Activated CD4-positive, alpha-beta T cell treated with anti-CD3 and anti-CD28 coated beads, Interleukin-2, amount 10 ng/mL, durations not matched to agents 24 days and 14 days (primary cell): ENCODE data around the gene EFCAB13. TPM values are rescaled to one million over a fixed set of nuclear protein-coding genes. Genes with fewer than 3 reads are reported as not detected.

ENCODE experiments used
- DNase-seq: peaks from one replicate; pipeline ENCODE4 v3.0.0; 2022
- H3K27ac Mint-ChIP-seq: one replicate; pipeline ENCODE4 v1.8.0; 2022; ENCODE audit warnings: mild to moderate bottlenecking, mixed read lengths
- H3K27me3 Mint-ChIP-seq: one replicate; pipeline ENCODE4 v1.8.0; 2022; ENCODE audit warnings: mixed read lengths
- H3K36me3 Mint-ChIP-seq: one replicate; pipeline ENCODE4 v1.8.0; 2022; ENCODE audit warnings: low read depth, mild to moderate bottlenecking, mixed read lengths
- H3K4me1 Mint-ChIP-seq: one replicate; pipeline ENCODE4 v1.8.0; 2021; ENCODE audit warnings: mixed read lengths
- H3K4me3 Mint-ChIP-seq: one replicate; pipeline ENCODE4 v1.8.0; 2022; ENCODE audit warnings: mild to moderate bottlenecking, moderate library complexity, mixed read lengths
- H3K9me3 Mint-ChIP-seq: one replicate; pipeline ENCODE4 v1.8.0; 2021; ENCODE audit warnings: mixed read lengths
- intact Hi-C: fragments of 100-400 bp; cut with micrococcal nuclease; formaldehyde crosslinking; loops from one replicate; pipeline ENCODE4 v1.15.1; 2023
- total RNA-seq: library from RNA; stranded (reverse); gene quantifications from 2 replicates; pipeline ENCODE4 v1.2.3, GENCODE V29; 2022

The EFCAB13 gene
- total RNA-seq, 1 donor from 2014 or later = 1.1 TPM

GRCh38 chr17:47286198-47286914 is 37.4 kb upstream of the EFCAB13 start:
- H3K9me3 Mint-ChIP-seq = no peaks in the 10 kb centered on the region
- H3K27ac Mint-ChIP-seq = no peak overlapping the region
- intact Hi-C loops = no loop called here
- H3K4me1 Mint-ChIP-seq = peaks cover 3% of the 10 kb centered on the region
- no peak for DNase-seq
- no peaks in the 10 kb centered on the region for H3K36me3 Mint-ChIP-seq
- peaks cover 13% of the 10 kb centered on the region for H3K27me3 Mint-ChIP-seq
- H3K4me3 Mint-ChIP-seq = no peak overlapping the region

GRCh38 chr17:47287068-47287467 is 36.7 kb upstream of the EFCAB13 start:
- no peaks in the 10 kb centered on the region for H3K36me3 Mint-ChIP-seq
- no peak overlapping the region for H3K4me3 Mint-ChIP-seq
- no peaks in the 10 kb centered on the region for H3K9me3 Mint-ChIP-seq
- intact Hi-C loops = no loop called here
- H3K27me3 Mint-ChIP-seq = peaks cover 14% of the 10 kb centered on the region
- no peak for DNase-seq
- H3K4me1 Mint-ChIP-seq = peaks cover 3% of the 10 kb centered on the region
- no peak overlapping the region for H3K27ac Mint-ChIP-seq

- H3K9me3 Mint-ChIP-seq = no peaks in the 10 kb centered on the region
- peaks cover 14% of the 10 kb centered on the region for H3K27me3 Mint-ChIP-seq
- intact Hi-C loops = no loop called here
- H3K4me1 Mint-ChIP-seq = peaks cover 3% of the 10 kb centered on the region
- no peaks in the 10 kb centered on the region for H3K36me3 Mint-ChIP-seq
- H3K27ac Mint-ChIP-seq = no peak overlapping the region
- H3K4me3 Mint-ChIP-seq = no peak overlapping the region
- no peak for DNase-seq
These were observed 36.1 kb upstream of the EFCAB13 start for GRCh38 chr17:47287639-47288038.

GRCh38 chr17:47288531-47289116 is 35.1 kb upstream of the EFCAB13 start:
- intact Hi-C loops = no loop called here
- H3K27me3 Mint-ChIP-seq = peaks cover 11% of the 10 kb centered on the region
- no peak overlapping the region for H3K4me3 Mint-ChIP-seq
- H3K9me3 Mint-ChIP-seq = no peaks in the 10 kb centered on the region
- no peaks in the 10 kb centered on the region for H3K36me3 Mint-ChIP-seq
- DNase-seq = no peak
- H3K27ac Mint-ChIP-seq = no peak overlapping the region
- H3K4me1 Mint-ChIP-seq = peaks cover 3% of the 10 kb centered on the region

GRCh38 chr17:47289302-47289701 is 34.5 kb upstream of the EFCAB13 start:
- Mint-ChIP-seq H3K27ac (no peak overlapping the region), H3K4me3 (no peak overlapping the region), H3K9me3 (no peaks in the 10 kb centered on the region), H3K36me3 (no peaks in the 10 kb centered on the region), H3K27me3 (peaks cover 9% of the 10 kb centered on the region), H3K4me1 (peaks cover 3% of the 10 kb centered on the region)
- intact Hi-C loops = no loop called here
- no peak for DNase-seq

GRCh38 chr17:47290870-47291241 is 32.9 kb upstream of the EFCAB13 start:
- no peak overlapping the region for H3K27ac Mint-ChIP-seq
- H3K9me3 Mint-ChIP-seq = no peaks in the 10 kb centered on the region
- no peak for DNase-seq
- H3K36me3 Mint-ChIP-seq = no peaks in the 10 kb centered on the region
- no peak overlapping the region for H3K4me3 Mint-ChIP-seq
- peaks cover 3% of the 10 kb centered on the region for H3K4me1 Mint-ChIP-seq
- H3K27me3 Mint-ChIP-seq = peaks cover 7% of the 10 kb centered on the region
- intact Hi-C loops = no loop called here

- no peaks in the 10 kb centered on the region for H3K36me3 Mint-ChIP-seq
- peaks cover 7% of the 10 kb centered on the region for H3K27me3 Mint-ChIP-seq
- no peak overlapping the region for H3K27ac Mint-ChIP-seq
- DNase-seq = no peak
- H3K4me1 Mint-ChIP-seq = no peaks in the 10 kb centered on the region
- H3K4me3 Mint-ChIP-seq = no peak overlapping the region
- H3K9me3 Mint-ChIP-seq = no peaks in the 10 kb centered on the region
- intact Hi-C loops = no loop called here
These were observed 32.4 kb upstream of the EFCAB13 start for GRCh38 chr17:47291242-47291873.

- H3K9me3 Mint-ChIP-seq = no peaks in the 10 kb centered on the region
- no peak for DNase-seq
- H3K36me3 Mint-ChIP-seq = no peaks in the 10 kb centered on the region
- H3K4me3 Mint-ChIP-seq = no peak overlapping the region
- no peaks in the 10 kb centered on the region for H3K4me1 Mint-ChIP-seq
- no peak overlapping the region for H3K27ac Mint-ChIP-seq
- H3K27me3 Mint-ChIP-seq = peaks cover 7% of the 10 kb centered on the region
- intact Hi-C loops = no loop called here
These were observed 31.5 kb upstream of the EFCAB13 start for GRCh38 chr17:47292206-47292605.

- Mint-ChIP-seq H3K4me3 (no peak overlapping the region), H3K36me3 (no peaks in the 10 kb centered on the region), H3K27me3 (peaks cover 7% of the 10 kb centered on the region), H3K4me1 (no peaks in the 10 kb centered on the region), H3K27ac (no peak overlapping the region), H3K9me3 (no peaks in the 10 kb centered on the region)
- intact Hi-C loops = no loop called here
- DNase-seq = no peak
These were observed 28.5 kb upstream of the EFCAB13 start for GRCh38 chr17:47295037-47295873.

- no peaks in the 10 kb centered on the region for H3K4me1 Mint-ChIP-seq
- intact Hi-C loops = no loop called here
- no peaks in the 10 kb centered on the region for H3K36me3 Mint-ChIP-seq
- H3K27ac Mint-ChIP-seq = no peak overlapping the region
- H3K4me3 Mint-ChIP-seq = no peak overlapping the region
- no peaks in the 10 kb centered on the region for H3K9me3 Mint-ChIP-seq
- H3K27me3 Mint-ChIP-seq = peaks cover 6% of the 10 kb centered on the region
- no peak for DNase-seq
These were observed 27.9 kb upstream of the EFCAB13 start for GRCh38 chr17:47295874-47296255.

GRCh38 chr17:47297661-47298400 is 25.9 kb upstream of the EFCAB13 start:
- no peak overlapping the region for H3K4me3 Mint-ChIP-seq
- H3K27me3 Mint-ChIP-seq = peaks cover 7% of the 10 kb centered on the region
- H3K27ac Mint-ChIP-seq = no peak overlapping the region
- H3K4me1 Mint-ChIP-seq = peaks cover 4% of the 10 kb centered on the region
- H3K9me3 Mint-ChIP-seq = no peaks in the 10 kb centered on the region
- DNase-seq = no peak
- H3K36me3 Mint-ChIP-seq = no peaks in the 10 kb centered on the region
- intact Hi-C loops = no loop called here

GRCh38 chr17:47298712-47299111 is 25.0 kb upstream of the EFCAB13 start:
- DNase-seq = no peak
- peaks cover 4% of the 10 kb centered on the region for H3K4me1 Mint-ChIP-seq
- H3K4me3 Mint-ChIP-seq = no peak overlapping the region
- intact Hi-C loops = no loop called here
- H3K27ac Mint-ChIP-seq = no peak overlapping the region
- H3K27me3 Mint-ChIP-seq = peaks cover 8% of the 10 kb centered on the region
- H3K9me3 Mint-ChIP-seq = no peaks in the 10 kb centered on the region
- no peaks in the 10 kb centered on the region for H3K36me3 Mint-ChIP-seq

GRCh38 chr17:47299239-47299910 is 24.4 kb upstream of the EFCAB13 start:
- Mint-ChIP-seq H3K27ac (no peak overlapping the region), H3K9me3 (no peaks in the 10 kb centered on the region), H3K4me1 (peaks cover 4% of the 10 kb centered on the region), H3K27me3 (peaks cover 6% of the 10 kb centered on the region), H3K4me3 (no peak overlapping the region), H3K36me3 (no peaks in the 10 kb centered on the region)
- intact Hi-C loops = no loop called here
- no peak for DNase-seq
